Measurements from ENCODE around the gene ZNF771. TPM values are rescaled to one million over a fixed set of nuclear protein-coding genes. Genes with fewer than 3 reads are reported as not detected.

ZNF771 gene
- total and polyA plus RNA-seq, 2 donors (not counting 3 experiments of a cell fraction or from before 2014, with no cell fraction given): 11.7 to 16.8 TPM

DNA sequence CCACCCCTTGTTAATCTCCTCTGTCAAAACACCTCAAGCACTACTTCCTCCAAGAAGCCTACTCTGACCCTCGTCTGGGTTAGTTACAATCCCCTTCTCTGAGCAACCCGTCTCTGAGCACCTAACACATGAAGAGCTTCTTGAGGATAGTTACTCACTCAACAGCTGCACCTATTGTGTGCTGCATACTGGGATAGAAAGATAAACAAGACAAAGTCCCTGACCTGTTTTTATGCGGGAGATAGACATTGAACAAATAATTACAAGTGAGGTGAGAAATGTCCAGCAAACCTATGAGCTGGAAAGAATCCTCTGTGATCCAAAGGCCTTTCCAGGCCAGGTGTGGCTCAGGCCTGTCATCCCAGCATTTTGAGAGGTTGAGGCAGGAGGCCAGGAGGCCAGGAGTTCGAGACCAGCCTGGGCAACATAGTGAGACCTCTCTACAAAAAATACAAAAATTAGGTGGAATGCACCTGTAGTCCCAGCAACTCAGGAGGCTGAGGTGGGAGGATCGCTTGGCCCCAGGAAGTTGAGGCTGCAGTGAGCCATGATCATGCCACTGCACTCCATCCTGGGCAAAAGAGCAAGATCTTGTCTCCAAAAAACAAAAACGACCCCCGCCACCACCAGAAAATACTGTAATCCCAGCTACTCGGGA is 5.5 kb upstream of the ZNF771 start:
- intact Hi-C loops (cut with micrococcal nuclease) (loop anchor here (10.0 kb wide), 1 partner anchor 307 kb away; the partner anchor contains the start of genes TBX6 and YPEL3), dilution Hi-C loops (cut with MboI; ENCODE audit: extremely low pct_ligation_motif_present, low sequenced_read_pairs) (no loop called here)
- no TSS peak for BruUV-seq (replicated peaks)
- peaks cover 13% of the 10 kb centered on the region for H3K4me1 ChIP-seq (ENCODE audit: control insufficient read depth, extremely low read depth, insufficient read depth, low read length)
- H3K79me2 ChIP-seq (ENCODE audit: control insufficient read depth, insufficient read depth, low read length): no peaks in the 10 kb centered on the region
- no peak overlapping the region for H3K9ac ChIP-seq (replicated peaks; ENCODE audit: extremely low read depth, insufficient read depth, low read length)
- H3K9me1 ChIP-seq (replicated peaks; ENCODE audit: control insufficient read depth, extremely low read depth, insufficient read depth, low read length): no peaks in the 10 kb centered on the region
- DNase-seq (ENCODE audit: low read depth, low spot score) (no peak), FAIRE-seq (no peak)
- peaks cover 0 to 19% of the 10 kb centered on the region in 2 experiments for H3K36me3 ChIP-seq (ENCODE audit: control insufficient read depth in 2 of 2, extremely low read depth in 1 of 2, insufficient read depth in 2 of 2, low read length in 2 of 2)
- no peaks in the 10 kb centered on the region for H3K9me3 ChIP-seq (replicated peaks; ENCODE audit: control insufficient read depth, insufficient read depth, low read length)
- H3K27me3 ChIP-seq (ENCODE audit: control insufficient read depth in 2 of 2, insufficient read depth in 2 of 2, low read length in 2 of 2): no peaks in the 10 kb centered on the region
- POLR2A ChIA-PET: no interaction called here
- H3K4me3 ChIP-seq (replicated peaks in 1 of 3; ENCODE audit: insufficient read depth in 1 of 3, low read depth in 1 of 3, low read length in 3 of 3): no peak overlapping the region
- H3K27ac ChIP-seq (ENCODE audit: insufficient read depth, low read depth, low read length): no peak overlapping the region
- no peaks in the 10 kb centered on the region for H4K20me1 ChIP-seq (replicated peaks; ENCODE audit: control insufficient read depth, extremely low read depth, insufficient read depth, low read length)
- TF ChIP-seq, protein P1, sequence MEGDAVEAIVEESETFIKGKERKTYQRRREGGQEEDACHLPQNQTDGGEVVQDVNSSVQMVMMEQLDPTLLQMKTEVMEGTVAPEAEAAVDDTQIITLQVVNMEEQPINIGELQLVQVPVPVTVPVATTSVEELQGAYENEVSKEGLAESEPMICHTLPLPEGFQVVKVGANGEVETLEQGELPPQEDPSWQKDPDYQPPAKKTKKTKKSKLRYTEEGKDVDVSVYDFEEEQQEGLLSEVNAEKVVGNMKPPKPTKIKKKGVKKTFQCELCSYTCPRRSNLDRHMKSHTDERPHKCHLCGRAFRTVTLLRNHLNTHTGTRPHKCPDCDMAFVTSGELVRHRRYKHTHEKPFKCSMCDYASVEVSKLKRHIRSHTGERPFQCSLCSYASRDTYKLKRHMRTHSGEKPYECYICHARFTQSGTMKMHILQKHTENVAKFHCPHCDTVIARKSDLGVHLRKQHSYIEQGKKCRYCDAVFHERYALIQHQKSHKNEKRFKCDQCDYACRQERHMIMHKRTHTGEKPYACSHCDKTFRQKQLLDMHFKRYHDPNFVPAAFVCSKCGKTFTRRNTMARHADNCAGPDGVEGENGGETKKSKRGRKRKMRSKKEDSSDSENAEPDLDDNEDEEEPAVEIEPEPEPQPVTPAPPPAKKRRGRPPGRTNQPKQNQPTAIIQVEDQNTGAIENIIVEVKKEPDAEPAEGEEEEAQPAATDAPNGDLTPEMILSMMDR (IDR thresholded peaks at IDR 0.05; ENCODE audit: extremely low read depth in 1 of 2, insufficient read depth in 1 of 2, low read depth in 1 of 2, low read length in 2 of 2): no peak
- TF ChIP-seq POLR2AphosphoS5 (IDR thresholded peaks at IDR 0.05; ENCODE audit: insufficient read depth, low read depth, low read length): no peak
- TF ChIP-seq JUN (IDR thresholded peaks at IDR 0.05; ENCODE audit: borderline replicate concordance, insufficient read depth, insufficient read length, low read depth): no peak
- TF ChIP-seq FOS (IDR thresholded peaks at IDR 0.05; ENCODE audit: borderline replicate concordance, insufficient read depth, low read length): no peak
- no peak for TF ChIP-seq POLR2A (IDR thresholded peaks at IDR 0.05; ENCODE audit: low read depth, low read length)
- TF ChIP-seq MYC (IDR thresholded peaks at IDR 0.05; ENCODE audit: low read depth, low read length): no peak
- TF ChIP-seq, protein P2, sequence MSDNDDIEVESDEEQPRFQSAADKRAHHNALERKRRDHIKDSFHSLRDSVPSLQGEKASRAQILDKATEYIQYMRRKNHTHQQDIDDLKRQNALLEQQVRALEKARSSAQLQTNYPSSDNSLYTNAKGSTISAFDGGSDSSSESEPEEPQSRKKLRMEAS (IDR thresholded peaks at IDR 0.05; ENCODE audit: insufficient read depth, insufficient read length): no peak
- no peak for TF ChIP-seq EZH2 (IDR thresholded peaks at IDR 0.05; ENCODE audit: borderline replicate concordance, low read depth, low read length, severe bottlenecking)
- no peak for TF ChIP-seq GATA2 (IDR thresholded peaks at IDR 0.05; ENCODE audit: insufficient read depth, insufficient read length, low read depth, low read length)
- no peak overlapping the region for H2AFZ ChIP-seq (ENCODE audit: low read depth, low read length)
- no peak overlapping the region for H3K4me2 ChIP-seq (ENCODE audit: insufficient read depth, low read length)
- CTCF ChIA-PET: no interaction called here

Measured in endothelial cell of umbilical vein (primary cell).